DMS153 treated with DMSO at 0.1 percent for 48 hours (cell line): Measurements from ENCODE around the gene MGAT1.
"Not testable (repeated sequence)": the region's sequence is repeated elsewhere in the genome, so short reads cannot be mapped to it uniquely, and the experiment has no call there.

ENCODE experiments used
- DNase-seq: peaks from one replicate; lab custom pipeline; 2025; ENCODE audit not compliant: unreplicated experiment; lab: John Stamatoyannopoulos, UW

MGAT1 gene

DNA sequence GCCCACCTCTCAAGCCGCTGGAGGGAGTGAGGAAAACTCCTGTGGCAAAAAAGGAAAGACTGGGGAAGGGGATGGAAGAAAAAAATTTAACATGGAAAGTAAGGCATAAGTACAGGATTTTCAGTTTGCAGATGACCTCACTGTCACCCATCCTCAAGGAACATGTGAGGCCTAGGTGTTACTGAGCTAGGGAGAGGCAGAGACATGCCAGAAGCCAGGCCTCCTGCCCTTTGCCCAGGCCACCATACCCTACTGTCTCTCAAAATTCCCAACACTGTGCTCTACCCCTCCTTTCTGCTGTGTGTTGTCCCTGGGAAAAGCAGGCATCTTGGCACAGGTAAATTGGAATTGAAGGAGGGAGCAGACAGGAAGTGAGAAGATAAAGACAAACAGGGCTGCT, 4.4 kb upstream of the MGAT1 start:
- DNase-seq = no peak

DNA sequence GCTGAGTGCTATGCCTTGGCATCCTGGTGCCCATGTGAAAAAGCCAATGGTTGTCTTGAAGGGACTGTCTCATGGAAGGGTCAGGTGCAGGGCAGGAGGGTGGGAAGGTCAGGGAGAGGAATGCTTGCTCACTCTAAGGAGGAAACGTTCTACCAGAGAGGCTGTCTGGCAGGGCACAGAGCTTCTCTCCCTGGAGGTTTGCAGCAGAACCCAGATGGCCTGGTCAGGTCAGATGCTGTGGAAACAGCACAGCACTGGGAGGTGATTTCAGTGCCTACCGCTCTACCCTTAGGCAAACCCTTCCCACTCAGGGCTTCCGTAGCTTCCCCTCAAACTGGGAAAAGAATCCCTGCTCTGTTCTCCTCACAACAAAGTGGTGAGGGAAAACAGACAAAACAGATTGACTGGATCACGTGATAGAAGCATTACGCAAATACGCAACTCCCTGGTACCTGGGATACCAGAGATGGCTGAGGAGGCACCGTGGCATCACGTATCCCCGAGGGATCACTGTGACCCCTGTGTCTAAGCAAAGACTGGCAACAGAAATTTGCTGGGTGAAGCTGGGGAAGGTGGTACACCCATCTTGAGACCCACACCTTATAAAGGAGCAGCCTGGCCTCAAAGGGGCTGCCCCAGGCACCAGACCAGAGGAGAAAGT, 3.9 kb upstream of the MGAT1 start:
- no peak for DNase-seq

DNA sequence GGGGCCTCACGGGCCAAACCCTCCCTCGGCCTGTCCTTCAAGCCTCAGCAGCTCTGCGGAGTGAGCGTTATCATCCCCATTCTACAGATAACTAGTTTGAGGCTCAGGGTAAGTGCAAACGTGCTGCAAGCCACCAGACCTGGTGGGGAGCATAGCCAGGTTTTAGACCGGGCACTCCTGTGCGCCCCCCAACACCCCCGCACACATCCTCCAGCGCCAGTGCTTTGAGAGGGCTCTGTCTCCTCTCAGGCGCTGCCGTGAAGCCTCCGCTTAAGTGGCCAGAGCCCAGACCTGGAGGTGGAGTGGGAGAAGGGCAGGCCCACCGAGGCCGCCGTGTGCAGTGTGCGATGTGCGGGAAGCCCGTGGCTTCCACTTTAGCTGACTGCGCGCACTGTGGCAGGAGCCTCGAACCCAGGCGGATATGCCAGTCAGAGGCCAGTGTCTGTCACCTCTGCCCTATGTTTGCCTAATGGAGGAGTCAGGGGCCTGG, 1.6 kb upstream of the MGAT1 start:
- DNase-seq = no peak

DNA sequence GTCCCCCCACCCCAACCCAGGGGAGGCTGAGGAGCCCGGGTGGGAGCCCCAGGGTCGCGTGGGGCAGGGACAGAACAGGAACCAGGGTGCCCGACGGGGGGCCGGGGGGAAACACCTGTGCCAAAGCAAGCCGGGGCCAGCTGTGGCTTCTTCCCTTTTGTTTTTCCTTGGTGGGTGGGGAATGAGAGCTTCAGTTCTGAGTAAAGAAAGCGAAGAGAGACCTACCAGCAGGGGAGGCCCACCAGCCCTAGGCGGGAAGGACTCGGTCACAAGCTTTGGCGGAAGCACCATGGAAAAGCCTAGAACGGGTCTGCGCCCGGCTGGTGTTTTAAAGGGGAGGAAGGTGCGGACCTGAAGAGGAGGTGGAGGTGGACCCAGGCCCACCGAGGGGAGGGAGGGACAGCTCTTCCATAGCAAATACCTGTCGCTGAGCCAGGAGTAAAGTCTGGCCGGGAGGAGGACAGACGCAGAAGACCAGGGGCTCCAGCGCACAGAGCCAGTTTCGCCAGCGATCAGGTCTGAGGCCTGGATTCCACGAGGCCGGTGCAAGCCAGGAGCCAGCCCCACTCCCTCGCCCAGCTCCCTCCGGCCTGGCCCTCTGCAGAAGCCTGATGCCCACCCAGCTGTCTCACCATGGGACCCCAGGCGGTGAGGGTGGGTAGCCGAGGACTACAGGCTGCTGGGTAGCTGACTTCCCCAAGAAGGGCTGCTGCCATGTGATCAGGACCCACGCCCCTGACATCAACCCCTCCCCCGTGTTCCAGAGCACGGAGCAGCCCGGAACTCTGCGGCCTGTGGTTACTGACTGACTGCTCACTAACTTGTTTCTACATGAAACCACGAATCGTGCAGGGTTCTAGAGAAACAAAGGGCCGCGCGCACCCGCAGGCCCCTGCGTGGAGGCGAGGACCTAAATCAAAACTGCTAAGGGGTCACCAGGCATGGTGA, 849 bp upstream of the MGAT1 start:
- DNase-seq = no peak

DNA sequence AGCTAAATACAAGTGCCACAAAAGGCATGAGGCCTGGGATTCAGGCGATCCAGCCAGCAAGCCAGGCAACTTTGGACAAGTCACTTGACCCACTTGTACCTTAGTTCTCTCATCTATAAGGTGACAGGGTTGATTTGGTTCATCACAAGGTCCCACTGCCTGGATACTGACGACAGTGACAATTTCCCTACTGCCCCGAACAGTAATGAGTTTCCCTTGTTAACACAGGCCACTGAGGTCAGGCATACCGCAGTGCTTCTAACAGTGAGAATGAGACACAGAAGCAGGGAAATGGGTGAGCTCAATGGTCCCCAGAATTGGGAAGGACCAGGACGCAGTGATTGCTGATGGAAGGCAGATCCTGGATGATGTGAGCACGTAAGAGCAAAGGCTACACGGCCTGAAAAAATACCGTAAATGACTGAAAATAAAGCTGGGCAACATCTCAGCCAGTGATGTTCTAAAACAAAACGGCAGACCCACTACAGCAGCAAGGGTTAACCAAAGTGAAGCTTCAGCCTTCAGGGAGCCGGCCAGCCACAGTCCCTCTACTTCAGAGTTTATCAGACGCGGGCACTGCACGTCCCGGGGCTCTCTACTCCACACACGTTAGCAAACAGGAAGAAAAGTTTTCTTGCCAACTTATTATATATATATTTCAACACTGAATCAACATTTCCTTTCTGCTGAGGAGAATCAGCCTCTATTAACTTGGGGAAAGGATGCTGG, 846 bp downstream of the MGAT1 start:
- DNase-seq = no peak

DNA sequence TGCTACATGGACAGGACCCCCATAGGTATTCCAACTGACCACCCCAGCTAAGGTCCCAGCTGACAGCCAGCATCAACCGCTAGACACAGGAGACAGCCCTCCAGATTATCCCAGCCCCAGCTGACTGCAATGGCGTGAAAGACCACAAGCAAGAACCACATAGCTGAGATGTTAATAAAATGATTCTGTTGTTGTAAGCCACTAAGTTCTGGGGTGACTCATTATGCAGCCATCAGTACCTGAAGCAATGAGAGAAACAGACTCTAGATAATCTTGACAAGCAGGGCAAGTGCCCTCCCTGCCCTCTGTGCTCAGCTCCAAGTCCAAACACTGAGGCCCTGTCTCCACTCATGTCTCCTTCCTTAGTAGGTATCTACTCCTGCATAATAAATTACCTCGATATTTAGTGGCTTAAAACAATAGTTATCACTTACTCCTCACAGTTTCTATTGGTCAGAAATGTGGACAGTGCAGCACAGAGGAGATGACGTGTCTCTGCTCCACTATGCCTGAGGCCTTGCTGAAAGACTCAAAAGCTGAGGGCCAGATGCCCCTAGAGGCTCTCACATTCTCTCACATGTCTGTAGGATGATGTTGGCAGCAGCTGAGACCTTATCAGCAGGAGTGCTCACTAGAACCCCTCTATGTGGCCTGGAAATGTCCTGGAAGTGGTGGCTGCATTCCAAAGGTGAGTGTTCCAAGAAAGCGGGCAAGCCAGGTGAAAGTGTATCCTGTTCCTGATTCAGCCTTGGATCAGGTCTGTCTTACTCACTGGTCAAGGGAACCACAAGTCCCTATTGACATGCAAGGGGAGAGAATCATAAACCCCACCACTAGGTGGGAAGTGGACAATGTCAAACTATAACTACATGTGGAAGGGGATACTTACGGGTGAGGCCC, 2.5 kb downstream of the MGAT1 start:
- no peak for DNase-seq

DNA sequence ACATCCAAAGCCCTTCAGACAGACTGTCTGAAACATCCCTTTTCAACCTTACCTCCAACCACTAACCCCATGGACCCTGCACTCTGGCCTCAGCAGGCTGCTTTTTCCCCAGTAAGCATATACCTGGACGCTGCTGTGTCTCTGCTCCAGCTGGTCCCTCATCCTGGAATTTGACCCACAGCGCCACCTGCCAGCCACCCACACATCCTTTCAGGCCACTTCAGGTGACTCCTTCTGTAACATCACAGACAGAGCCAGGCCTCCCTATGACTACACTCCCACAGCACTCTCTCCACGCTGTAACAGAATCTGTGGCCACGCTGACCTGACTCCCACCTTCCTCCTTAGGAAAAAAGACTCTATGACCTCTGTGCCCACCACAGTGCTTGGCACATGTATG, 3.4 kb downstream of the MGAT1 start:
- DNase-seq = no peak

DNA sequence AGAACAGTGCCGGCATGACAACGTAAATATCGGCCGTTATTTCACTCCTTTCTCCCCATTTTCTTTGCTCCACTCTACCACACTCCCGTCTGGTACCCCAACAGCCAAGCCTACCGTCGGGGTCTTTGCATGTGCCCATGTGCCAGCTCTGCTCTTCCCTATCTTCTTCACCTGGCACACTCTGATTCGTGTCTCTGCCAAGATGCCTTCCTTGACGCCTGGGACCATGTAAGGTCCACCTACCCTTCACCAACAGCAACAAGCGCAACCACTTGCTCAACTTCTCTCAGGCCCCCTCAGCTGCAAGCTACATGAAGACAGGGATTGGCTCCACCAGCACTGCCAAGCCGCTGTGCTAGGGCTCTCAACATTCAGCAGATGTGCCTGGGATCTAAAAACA, 4.4 kb downstream of the MGAT1 start:
- no peak for DNase-seq

DNA sequence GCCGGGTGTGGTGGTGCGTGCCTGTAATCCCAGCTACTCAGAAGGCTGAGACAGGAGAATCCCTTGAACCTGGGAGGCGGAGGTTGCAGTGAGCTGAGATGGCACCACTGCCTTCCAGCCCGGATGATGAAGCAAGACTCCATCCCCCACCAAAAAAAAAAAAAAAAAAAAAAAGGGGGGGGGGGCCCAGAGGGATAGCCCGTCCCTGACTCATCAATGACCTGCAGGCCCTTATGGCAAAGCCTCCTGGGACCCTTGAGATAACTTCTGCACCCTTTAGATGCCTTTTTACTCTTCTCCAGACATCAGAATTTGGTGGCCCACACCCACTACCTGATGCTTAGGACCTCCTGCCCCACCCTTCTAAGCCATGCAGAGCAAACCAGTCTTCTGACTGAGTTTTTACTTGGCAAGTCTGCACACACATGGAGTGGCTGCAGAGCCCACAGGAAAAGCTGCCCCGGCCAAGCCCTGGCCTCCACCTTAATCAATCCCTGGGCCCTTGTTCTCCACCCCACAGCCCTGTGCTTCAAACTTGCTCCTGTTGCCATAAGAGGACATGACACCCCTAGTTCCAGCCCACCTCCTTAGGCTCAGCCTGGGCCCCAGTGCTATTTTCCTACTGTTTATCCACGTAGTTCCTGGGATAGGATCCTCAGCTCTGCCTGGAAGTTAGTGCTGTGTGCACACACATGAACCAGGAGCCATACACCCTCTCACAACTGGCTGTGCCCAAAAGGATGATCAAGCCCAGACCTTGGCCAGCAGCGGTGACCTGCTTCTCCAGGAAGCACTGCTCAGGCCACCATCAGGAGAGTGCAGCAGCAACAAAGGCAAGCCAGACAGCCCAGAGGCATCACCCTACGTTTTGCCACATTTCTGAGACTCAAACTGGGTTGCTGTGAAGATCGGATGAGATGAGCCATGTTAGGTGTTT, 5.1 kb downstream of the MGAT1 start:
- DNase-seq = no peak

DNA sequence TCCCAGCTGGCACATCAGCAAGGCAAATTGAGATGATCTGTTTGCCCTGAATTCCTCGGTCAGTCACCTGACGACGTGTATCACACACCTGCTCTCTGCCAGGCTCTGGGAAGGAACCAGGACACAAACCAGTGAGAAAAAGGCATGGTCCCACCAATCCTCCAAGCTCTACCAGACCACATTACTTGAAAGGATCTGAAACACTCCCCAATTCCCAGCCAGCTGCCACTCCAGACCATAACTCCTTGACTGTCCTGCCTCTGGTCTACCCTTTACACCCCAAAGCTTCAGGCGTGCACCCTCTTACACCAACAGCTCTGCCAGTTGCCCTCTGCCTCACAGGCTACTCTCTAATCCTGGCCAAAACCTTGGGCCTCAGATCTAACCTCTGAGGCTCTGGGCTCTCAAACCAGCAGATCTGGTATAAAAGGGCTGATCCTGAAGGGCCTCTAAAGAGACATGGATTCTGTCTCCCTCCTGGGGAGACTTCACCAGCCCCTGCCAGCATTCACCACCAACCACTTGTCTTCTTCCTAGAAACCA, 6.8 kb downstream of the MGAT1 start:
- no peak for DNase-seq

DNA sequence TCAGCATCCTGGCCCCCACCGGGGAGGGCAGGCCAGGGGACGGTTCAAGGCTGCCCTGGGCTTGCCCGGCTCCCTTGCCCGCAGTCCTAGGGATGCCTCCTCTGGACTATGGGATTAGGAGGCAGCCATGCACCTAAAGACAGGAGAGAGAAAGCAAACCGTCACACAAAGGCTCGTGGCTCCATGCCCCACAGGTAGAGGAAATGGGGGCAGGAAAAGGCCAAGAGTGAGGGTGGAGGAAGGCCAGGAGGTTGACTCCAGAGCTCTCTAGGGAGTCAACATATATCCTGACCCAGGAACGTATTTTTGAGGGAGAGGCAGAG, 9.7 kb downstream of the MGAT1 start:
- no peak for DNase-seq

DNA sequence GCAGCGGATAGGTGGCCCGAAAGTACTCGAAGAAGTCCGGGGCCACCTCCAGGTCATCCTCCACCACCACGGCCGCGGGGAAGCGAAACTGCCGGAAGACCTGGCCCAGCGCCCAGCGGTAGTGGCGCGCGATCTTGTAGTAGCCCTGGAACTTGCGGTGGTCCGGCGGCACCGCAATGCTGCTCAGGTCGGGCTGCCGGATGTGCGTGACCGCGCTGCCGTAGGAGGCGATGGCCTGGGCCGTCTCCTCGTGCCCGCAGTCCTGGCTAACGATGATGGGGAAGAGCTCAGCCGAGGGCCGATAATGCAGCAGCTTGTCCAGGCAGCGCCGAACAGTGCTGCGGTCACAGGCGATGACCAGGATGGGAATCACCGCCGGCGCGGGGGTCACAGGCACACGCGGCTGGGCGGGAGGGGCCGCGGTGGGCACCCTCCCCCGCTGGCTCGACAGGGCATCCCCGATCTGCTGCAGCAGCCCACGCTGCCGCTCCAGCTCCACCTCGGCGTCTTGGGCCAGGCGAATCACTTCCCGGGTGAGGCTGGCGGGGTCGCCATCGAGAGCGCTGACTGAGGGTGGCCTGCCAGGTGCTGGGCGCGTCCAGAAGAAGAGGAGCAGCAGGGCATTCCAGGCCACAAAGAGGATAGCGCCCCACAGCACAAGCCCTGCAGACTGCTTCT, 10.2 kb downstream of the MGAT1 start:
- no peak for DNase-seq

DNA sequence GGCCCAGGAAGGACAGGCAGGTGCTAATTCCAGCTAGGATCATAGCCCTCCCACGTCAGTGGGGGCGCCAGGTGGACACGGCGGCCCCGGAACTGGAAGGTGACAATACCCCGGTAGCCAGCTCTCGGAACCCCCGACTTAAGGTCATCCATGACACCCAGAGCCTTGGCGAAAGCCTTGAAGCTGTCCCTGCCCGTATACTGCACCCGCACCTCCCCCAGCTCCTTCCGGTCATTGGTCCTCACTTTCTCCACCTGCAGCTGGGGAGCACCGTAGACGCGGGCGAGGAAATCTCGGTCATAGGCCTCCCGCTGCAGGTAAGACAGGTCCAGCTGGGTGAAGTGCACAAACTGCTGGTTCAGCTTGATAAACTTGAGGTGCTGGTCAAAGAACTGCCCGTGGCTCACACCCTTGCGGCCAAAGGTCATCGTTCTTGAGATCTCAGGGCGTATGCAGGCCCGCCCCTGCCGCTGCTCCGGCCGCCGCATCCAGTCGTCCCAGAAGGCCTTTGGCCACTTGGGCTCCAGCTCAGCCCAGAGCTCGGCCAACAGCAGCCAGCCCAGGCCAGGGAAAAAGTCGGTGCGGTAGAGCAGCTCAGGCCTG, 10.9 kb downstream of the MGAT1 start:
- DNase-seq = no peak

DNA sequence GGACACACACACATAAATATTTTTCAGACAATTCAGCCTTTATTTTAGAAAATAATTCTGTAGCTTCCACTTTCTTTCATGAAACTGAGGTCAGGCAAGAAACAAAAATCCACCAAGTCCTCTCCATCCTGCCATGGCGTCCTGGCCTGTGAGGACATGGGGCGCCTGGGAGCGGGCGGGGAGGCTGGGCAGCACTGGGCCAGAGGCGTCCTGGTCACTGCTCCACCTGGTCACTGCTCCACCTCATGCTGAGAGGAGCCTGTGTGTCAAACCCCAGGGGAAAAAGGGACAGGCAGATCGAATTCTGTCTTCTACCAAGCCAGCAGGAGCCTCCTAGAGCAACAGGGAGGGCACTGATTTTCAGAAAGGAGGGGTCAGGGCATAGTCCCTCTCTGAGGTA, 12.1 kb downstream of the MGAT1 start:
- no peak for DNase-seq

DNA sequence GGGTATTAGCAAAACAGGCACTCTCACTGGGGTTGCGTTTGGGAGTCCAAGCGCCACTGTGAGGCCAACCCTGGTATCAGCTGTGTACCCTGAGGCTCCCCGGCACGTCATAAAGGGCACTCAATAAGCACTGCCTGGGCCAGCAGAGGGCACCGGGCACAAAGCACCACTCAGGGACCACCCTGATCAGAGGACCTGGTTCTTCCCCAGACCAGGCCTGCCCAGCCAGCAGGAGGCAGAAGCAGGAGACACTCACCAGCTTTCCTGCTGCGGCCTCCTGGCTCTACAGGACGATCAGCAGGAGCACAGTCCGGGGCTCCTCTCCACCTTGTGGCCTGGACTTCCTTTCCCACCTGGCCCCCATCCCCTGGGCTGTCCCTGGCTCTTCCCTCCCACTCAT, 12.6 kb downstream of the MGAT1 start:
- DNase-seq = no peak

DNA sequence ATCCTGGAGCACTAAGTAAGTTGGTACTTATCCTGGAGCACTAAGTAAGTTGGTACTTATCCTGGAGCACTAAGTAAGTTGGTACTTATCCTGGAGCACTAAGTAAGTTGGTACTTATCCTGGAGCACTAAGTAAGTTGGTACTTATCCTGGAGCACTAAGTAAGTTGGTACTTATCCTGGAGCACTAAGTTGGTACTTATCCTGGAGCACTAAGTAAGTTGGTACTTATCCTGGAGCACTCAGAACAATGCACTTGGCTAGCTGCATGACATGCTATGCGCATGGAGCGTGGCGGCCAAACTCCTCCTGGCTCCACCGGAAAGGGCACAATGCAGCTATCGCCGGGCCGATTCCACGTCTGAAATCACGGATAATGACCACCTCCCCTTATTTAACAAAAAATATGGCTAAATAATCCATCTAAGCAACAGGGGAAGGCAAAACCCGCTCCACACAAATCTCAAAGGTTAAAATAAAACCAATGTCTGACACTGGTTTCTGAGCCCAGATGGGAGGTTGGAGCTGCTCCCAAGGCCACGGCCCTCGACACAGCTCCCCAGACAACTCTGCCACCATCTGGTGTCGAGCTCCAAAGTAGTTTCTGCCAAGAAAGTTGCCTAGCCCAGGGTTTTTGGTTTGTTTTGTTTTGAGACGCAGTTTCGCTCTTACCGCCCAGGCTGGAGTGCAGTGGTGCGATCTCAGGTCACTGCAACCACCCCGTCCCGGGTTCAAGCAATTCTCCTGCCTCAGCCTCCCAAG, 13.8 kb downstream of the MGAT1 start:
- DNase-seq = not testable (repeated sequence)

DNA sequence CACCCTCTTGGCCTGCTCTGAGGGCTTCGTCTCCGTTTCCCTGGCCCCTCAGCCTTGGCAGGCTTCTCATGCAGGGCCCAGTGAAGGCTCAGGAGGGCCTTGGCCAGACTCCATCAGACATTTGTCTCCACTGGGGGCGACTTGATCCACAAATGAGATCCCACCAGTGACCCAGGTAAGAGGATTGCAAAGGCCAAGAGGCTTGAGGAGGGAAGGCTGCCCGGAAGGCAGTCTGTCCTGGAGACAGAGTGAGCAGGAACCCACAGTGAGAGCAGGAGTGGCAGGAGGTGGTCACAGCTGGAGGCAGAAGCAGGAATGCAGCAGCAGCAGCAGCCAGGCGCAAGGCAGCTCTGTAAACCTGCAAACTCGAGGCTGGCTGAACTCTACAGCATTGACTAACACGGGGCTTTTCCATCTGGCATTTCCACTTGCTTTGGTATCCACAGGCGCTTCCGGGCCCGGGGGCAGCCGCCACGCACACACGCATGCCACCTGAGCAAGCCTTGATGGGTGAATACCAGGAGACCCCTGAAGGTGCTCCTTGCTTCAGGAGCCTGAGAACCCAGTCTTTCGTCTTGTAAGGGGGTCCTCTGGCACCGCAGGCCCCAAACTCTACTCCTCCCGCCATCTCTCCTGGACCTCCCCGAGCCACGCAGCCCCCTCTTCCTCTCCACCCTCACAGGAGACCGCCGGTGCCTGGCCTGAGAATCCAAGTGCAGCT, 14.7 kb downstream of the MGAT1 start:
- no peak for DNase-seq
